GM19035 (cell line): Measurements from ENCODE around the gene PDLIM3.
"Not testable (repeated sequence)": the region's sequence is repeated elsewhere in the genome, so short reads cannot be mapped to it uniquely, and the experiment has no call there.

Source experiments
- ATAC-seq: cut with Tn5 transposase; IDR thresholded peaks from one replicate; pipeline ENCODE4 v1.9.1; 2021; ENCODE audit not compliant: unreplicated experiment

PDLIM3 gene

DNA sequence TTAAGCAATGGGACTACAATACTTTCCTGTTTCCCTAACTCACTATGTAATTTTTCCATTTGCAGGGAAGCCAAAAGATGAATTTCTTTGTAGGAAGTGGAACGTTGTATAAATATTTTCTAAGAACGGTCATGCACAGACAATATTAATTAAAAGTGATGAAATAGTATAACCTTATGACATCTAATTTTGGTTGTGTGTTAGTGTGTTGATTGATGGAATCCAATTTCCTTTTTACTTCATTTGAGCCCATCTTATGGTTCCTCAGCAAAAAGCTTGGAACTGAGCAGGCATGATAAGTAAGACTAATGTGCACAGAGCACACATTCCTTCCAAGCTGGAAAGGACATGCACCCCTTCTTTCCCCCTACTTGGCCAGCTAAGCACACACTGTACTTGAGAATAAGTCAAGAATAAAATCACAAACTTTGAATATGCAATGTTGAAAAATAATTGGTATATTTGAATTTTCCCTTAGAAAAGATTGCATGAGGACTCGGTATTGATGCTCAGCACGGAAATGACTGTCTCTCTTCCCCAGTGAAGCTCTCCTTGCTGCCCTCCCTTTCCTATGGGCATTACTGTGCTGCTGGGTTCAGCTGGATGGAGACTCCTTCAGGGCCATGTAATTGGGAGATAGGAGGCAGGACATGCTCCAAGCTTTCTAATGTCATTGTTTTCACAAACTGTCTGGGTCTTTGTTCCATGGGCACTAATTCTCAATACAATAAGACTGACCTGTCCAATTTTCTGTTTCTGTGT lies 19.2 kb upstream of the PDLIM3 start:
- ATAC-seq: no peak

GRCh38 chr4:185552254-185552653 lies 16.9 kb upstream of the PDLIM3 start:
- no peak for ATAC-seq

DNA sequence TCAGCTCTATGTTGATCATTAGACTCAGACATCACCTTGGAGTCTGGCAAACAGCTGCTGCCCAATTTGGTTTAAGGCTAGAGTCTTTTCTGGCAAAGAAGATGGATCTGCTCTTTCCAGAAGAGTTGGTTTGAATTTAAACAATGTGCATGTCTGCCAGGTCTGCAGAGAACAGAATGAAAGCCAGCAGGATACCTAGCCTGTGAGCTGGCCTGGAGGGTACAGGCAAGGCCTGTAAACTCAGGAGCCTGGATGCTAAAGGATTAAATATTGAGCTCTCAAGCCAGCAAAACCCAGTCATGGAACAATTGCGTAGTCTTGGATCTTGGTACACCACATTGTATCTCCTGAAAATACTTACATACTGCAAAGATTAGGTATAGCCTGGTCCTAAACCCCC lies 15.6 kb upstream of the PDLIM3 start:
- no peak for ATAC-seq

- no peak for ATAC-seq
Observed at GRCh38 chr4:185549095-185549639, 13.9 kb upstream of the PDLIM3 start.

DNA sequence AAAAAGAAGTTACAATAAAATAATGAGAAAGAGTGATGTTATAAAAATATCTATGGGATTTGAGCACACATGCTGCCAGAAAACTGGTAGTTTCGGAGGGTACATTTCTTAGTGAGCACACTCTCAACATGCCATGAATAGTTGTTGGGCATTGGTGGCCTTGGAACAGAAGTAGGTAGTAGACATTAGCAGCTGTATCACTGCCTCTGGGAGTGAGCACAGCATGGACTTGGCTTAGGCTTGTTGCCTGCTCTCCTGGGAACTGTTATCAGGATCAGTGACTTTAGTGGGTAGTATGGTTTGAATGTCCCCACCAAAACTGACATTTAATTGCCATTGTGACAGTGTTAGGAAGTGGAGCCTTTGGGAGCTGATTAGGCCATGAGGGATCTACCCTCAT lies 13.3 kb upstream of the PDLIM3 start:
- no peak for ATAC-seq

- ATAC-seq: no peak
Observed at GRCh38 chr4:185546335-185546734, 11.0 kb upstream of the PDLIM3 start.

DNA sequence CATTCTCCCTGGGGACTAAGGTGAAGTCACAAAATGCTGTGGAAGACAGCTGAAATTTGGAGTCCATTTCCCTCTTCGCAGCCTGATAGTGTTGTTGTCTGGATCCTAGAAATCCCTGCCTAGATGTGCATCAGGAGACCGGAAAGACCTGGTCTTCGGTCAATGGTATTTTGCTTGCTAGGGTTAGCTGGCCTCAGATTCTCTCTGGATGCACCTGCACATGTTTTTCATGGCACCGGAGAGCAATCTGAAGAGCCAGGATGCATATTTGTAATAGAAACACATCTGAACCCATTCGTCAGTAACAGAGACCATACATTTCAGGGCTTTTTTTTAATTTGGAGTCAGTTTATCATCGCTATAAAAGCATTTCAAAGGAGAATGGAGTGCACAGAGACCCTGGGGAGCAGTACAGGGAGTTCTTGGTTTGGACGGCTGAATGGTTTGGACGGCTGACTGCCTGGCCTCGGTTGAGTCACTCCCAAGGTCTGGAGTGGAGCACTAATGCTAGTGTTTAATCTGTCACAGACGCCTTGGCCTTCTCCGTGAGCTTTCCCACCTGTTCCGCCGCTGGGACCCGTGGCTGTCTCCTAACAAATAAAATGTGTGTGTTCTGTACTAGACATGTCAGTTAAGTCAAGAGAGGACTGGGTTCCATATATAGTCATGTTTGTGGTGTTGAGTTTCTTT lies 7.5 kb upstream of the PDLIM3 start:
- no peak for ATAC-seq

DNA sequence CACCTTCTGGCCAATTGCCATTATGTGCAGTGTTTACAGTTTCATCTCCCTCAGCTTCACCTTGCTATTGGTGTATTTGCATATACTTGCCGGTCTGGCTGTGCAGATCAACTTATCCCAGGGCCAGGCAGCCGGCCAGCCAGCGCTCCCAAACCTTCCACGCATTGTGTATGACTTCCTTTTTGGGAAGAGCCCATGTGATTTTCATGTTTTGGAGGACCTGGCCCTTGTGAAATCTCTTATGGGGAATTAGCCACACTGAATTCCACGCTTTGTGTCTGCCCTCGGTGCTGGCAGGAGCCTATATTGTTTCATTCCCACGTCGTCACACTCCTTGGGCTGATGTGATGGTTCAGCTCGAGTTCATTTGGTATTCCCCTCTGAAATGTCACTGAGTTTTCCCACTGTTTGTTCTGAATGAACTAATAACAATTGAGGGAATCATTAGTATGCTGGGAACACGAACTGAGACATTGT lies 6.0 kb upstream of the PDLIM3 start:
- ATAC-seq: no peak

- ATAC-seq: no peak
Observed at GRCh38 chr4:185540487-185541120, 5.3 kb upstream of the PDLIM3 start.

GRCh38 chr4:185540040-185540439 lies 4.7 kb upstream of the PDLIM3 start:
- no peak for ATAC-seq

DNA sequence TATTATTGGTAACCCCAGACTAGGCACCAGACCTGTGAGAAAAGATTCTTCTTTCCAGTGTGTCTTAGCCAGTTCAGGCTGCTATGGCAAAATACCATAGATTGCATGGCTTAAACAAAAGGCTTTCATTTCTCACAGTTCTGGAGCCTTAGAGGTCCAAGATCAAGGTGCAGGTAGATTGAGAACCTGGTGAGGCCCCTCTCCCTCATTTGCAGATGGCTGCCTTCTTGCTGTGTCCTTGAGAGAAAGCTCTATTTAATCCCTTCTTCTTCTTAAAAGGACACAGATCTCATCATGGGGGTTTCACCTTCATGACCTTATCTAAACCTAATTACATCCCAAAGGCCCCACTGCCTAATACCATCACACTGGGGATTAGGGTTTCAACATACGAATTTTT lies 3.5 kb upstream of the PDLIM3 start:
- ATAC-seq: no peak

GRCh38 chr4:185536411-185536709 lies 1.1 kb upstream of the PDLIM3 start:
- no peak for ATAC-seq

DNA sequence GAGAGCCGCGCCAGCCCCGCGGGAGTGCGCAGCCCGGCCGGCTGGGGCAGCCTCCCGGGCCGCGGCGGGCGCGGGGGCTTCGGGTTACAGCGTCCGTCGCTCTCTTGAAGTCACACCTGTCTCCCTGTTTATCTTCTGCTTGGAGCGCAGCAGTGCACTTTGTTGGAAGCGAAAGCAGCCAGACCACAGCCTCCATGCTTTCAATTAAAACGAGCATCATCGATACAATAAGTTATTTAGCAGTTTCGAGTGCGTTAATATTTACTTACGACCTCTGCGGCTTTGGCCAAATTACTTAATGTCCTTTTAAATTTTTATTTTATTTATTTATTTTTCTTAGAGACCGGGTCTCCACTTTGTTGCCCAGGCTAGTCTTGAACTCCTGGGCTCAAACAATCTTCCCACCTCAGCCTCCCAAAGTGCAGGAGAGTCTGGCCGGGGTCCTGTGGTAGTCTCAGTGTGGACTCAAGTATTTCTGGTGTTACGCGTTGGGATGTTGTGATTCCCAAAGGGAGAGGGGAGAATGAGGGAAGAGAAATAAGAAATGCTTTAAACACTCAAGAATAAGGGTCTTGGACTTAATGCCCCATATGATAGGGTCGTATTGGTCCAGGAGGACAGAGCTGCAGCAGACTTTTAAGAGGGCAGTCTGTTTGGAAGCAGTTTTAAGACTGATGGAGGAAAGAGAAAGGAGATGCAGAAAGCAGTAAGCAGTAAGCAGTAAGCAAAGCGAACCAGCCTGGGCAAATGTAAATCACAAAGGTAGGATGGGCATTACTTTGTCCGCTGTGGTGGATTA lies 504 bp upstream of the PDLIM3 start:
- no peak for ATAC-seq

DNA sequence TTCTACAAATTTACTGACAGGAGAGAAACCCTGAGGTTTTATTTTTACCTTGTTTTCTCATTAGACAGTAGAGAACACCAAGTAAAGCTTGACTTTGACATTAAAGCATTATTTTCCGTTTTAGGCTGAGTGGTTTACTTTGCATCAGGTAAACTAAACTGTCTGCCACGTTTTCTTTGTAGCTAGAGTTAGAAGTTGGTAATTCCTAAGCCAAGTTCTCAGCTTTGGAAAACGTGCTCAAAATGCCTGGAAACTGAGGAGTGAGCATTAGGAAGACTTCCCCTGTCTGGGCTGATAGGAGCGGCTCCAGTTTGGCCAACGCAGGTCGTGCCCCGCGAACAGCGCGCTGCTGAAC lies 819 bp downstream of the PDLIM3 start:
- ATAC-seq: no peak

DNA sequence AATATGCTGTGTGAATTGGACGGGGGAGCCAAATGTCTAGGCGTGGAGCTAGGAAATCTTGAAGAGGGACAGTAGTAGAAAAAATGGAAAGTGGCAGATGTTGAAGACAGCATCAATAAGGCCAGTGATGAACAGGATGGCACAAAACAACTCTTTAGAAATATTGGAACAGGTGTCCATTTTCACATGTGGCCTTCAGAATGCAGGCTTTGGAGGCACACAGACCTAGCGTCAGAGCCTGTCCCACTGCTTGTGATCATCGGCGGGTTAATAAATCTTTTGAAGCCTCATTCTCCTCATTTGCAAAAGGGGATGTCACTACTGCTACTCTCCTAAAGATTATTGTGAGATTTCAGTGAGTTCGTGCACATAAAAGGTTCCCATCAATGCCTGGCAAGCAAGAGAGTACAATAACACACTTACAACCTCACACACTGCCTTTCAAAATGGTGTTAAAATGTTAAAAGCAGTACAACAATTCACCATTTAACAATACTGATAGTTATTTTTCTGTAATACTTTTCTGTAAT lies 2.4 kb downstream of the PDLIM3 start:
- ATAC-seq: no peak

GRCh38 chr4:185532293-185532692 lies 3.0 kb downstream of the PDLIM3 start:
- ATAC-seq: no peak

DNA sequence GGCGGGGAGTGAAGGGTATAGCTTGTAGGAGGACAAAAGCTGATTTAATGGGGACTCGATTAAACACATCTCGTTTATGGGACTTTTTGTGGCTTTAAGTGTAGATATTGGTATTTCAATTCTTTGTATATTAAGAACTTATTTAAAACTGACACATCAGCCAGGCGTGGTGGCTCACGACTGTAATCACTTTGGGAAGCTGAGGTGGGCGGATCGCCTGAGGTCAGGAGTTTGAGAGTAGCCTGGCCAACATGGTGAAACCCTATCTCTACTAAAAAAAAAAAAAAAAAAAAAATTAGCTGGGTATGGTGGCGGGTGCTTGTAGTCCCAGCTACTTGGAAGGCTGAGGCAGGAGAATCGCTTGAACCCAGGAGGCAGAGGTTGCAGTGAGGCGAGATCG lies 3.7 kb downstream of the PDLIM3 start:
- not testable (repeated sequence) for ATAC-seq

DNA sequence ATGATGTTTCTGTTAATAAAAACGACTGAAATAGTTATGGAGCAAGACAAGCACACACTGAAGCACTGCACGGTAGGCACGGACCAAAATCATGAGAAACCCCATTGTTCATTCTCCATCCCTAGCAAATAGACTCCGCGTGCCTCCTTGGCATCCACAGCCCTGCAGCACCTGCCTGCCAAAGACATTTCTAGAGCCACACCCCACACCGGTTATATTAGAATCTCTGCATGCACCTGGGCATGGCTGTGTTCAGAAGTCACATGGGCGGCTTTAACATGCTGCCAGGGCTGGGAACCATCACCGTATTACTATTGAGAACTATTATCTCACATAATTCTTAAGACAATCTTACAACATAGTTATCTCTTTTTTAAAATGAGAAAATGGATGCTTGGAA lies 5.9 kb downstream of the PDLIM3 start:
- ATAC-seq: no peak

- ATAC-seq: no peak
Observed at GRCh38 chr4:185524888-185525863, 10.1 kb downstream of the PDLIM3 start.

GRCh38 chr4:185523862-185524261 lies 11.4 kb downstream of the PDLIM3 start:
- ATAC-seq: no peak
